GM06990 (cell line): ENCODE results near the gene ABCA10.

ENCODE experiments used
- DNase-seq: peaks from one replicate; pipeline ENCODE4 v3.0.0-alpha.2; 2011; ENCODE audit not compliant: insufficient read length; ENCODE audit errors: extremely low read depth
- H3K27me3 ChIP-seq: replicated peaks from 2 replicates; pipeline ENCODE4 v1.6.0; 2011; ENCODE audit warnings: low read length; ENCODE audit not compliant: control insufficient read depth, insufficient read depth
- H3K36me3 ChIP-seq: 2 replicates; pipeline ENCODE4 v1.5.1; 2011; ENCODE audit warnings: low read length; ENCODE audit not compliant: control insufficient read depth, insufficient read depth
- H3K4me3 ChIP-seq: replicated peaks from 2 replicates; pipeline ENCODE4 v1.5.1; 2011; ENCODE audit warnings: low read depth, mild to moderate bottlenecking, control low read depth, low read length
- TF ChIP-seq, protein P1 (sequence below): IDR thresholded peaks from 2 replicates; pipeline ENCODE4 v1.5.1; 2011; ENCODE audit warnings: low read length, control low read depth, mild to moderate bottlenecking, inconsistent platforms; ENCODE audit not compliant: insufficient read depth, poor library complexity, severe bottlenecking

Gene ABCA10

DNA sequence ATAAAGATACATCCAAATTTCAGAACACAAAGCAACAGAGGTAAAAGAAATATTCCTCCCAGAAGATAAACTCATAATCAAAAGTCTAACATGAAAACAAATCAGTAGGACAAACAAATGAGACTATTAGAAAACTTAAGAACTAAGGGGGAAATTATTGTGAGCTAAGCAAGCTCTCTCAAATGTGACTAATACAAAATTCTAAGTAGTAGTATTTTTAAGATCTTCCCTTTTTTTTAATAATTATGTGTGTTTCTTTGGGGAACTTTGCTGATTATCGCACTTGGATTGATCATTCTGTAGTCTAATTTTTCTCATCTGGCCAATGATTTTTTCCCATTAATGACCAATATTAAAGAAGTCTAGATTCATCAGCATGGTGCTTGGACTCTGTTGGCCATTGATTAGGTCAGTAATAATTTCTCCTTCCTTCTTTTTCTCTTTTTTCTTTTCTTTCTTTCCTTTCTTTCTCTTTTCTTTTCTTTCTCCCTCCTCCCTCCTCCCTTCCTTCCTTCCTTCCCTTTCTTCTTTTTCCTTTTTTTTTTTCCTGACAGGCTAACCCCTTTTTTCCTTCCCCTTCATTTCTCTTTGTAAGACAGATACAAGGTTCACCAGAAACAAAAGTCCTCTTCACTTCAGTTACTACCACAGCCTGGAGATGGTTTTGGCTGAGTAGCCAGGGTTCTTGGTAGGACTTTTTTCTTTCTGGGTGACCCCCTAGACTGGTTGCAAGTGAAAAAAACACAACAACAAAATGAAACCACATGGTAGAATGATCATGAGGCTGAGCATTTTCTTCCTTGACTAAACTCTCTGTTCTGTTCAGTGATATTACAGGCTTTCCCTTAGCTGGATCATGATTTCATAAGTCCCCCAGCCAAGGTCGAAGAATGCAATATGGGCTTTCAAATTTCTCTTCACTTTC is 84.0 kb downstream of the ABCA10 start:
- no peak for DNase-seq
- H3K27me3 ChIP-seq, result no peaks in the 10 kb centered on the region
- H3K36me3 ChIP-seq, result no peaks in the 10 kb centered on the region; the same call in 1 of the 2 replicates
- TF ChIP-seq, protein P1, sequence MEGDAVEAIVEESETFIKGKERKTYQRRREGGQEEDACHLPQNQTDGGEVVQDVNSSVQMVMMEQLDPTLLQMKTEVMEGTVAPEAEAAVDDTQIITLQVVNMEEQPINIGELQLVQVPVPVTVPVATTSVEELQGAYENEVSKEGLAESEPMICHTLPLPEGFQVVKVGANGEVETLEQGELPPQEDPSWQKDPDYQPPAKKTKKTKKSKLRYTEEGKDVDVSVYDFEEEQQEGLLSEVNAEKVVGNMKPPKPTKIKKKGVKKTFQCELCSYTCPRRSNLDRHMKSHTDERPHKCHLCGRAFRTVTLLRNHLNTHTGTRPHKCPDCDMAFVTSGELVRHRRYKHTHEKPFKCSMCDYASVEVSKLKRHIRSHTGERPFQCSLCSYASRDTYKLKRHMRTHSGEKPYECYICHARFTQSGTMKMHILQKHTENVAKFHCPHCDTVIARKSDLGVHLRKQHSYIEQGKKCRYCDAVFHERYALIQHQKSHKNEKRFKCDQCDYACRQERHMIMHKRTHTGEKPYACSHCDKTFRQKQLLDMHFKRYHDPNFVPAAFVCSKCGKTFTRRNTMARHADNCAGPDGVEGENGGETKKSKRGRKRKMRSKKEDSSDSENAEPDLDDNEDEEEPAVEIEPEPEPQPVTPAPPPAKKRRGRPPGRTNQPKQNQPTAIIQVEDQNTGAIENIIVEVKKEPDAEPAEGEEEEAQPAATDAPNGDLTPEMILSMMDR, result no peak
- H3K4me3 ChIP-seq, result no peak overlapping the region

DNA sequence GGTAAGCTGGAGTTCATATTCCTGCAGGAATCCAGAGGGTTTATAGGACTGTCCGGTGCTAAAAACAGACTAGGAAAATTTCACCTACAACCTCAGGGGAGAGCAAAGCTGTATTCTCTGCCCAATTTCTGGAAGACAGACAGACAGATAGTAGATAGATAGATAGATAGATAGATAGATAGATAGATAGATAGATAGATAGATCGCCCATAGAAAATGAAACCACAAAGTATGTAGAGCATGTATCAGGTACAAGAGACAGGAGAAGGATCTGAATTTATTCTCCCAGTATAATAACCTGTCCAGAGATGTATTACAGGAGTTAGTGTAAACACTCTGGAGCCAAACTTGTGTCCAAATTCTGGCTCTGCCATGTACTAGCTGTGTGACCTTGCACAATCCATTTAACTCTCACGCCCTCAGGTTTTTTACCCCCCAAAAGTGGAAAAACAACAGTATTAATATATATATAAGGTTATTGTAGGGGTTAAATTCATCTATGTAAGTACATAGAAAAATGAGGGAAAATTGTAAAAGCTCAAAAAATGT is 84.9 kb downstream of the ABCA10 start:
- TF ChIP-seq, protein P1, result no peak
- Histone ChIP-seq H3K4me3 (no peak overlapping the region), H3K36me3 (no peaks in the 10 kb centered on the region; the same call in 1 of the 2 replicates), H3K27me3 (no peaks in the 10 kb centered on the region)
- DNase-seq, result no peak

DNA sequence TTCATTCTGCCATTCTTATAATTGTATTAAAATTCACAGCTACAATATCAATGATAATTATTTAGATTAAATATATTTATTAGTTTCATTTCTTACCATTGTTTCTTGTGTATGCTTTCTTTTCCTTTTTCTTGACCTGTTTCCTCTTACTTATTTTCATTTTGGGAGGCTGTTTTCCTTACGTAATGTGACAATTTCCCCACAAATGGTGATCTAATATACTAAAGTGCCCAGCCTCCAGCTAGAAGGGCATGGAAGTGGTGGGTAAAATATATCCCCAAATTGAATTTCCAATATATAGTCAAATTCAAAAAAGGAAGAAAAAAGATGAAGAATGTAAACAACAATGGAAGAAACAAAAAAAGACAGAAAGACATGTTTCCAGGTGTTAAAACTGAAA is 85.5 kb downstream of the ABCA10 start:
- no peak for DNase-seq
- Histone ChIP-seq H3K36me3 (no peaks in the 10 kb centered on the region; the same call in 1 of the 2 replicates), H3K4me3 (no peak overlapping the region), H3K27me3 (no peaks in the 10 kb centered on the region)
- TF ChIP-seq, protein P1, result no peak

DNA sequence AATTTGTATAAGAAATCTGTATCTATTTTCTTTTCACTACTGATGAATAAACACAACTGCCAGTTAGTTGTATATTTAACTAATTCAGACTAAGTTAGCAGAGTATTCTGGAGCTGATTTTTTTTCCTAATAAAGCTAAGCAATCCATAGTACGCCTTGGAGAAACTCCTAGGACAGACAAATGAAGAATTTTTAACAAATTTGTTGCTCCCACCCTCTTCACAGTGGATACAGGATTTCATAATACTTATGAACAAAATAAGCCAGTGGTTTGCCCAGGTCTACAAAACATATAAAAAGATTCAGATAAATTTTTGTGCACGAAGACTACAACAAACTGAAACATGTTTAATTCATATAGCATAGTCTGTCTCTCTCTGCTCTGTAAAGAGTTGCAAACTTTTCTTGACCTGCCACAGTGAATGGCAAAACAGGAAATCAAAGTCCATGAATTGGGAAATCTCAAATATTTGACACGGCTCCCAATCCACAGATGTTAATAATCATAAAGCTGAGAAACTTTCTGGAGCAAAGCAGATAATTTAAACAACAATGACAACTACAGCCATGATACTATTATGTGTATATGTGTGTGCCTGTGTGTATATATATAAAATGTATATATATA is 86.3 kb downstream of the ABCA10 start:
- TF ChIP-seq, protein P1, result no peak
- no peak for DNase-seq
- Histone ChIP-seq H3K36me3 (no peaks in the 10 kb centered on the region; the same call in 1 of the 2 replicates), H3K4me3 (no peak overlapping the region), H3K27me3 (no peaks in the 10 kb centered on the region)

DNA sequence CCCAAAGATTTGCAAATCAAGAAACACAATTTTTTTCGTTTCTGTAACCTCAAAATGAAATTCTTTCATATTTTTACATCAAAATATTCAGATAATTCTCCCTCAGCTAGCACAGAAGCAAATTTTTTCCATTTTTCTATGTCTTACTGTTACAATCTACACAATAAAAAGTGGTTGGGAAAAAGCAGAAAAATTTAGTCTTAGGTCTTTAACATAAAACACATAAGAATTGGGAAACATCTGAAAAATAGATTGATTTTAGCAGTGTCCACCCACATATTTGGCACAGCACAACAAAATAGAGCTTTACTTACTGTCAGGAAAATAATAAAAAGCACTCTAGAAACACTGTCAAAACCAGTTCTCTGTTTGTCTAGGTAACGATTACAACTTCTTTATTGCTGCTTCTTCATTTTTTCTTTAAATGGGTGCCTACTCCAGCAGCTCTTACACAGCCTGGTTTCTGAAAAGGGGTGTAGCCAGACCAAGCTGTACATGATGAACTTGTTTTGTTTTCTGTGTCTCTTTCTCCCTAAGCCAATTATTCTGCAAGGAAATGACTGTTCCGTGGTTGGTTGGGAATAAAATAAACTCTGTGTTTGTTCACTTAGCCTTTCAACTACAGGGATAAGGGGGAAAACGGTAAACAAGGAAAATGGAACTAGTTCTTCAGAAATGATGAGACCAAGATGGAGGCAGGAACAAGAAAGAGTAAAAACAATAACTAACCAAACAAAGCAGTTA is 87.0 kb downstream of the ABCA10 start, which contains the start of gene ABCA6:
Gene ABCA6 (minus strand): TSS at position 465 of the 744 bp plus-strand sequence. CDS start 1,192 bp downstream, outside the sequence.
- Histone ChIP-seq H3K27me3 (no peaks in the 10 kb centered on the region), H3K4me3 (no peak within 1 kb of the TSS), H3K36me3 (no peaks in the 10 kb centered on the region)
- no peak for DNase-seq
- TF ChIP-seq, protein P1, result no peak
